Endodermal cell (in vitro differentiated cells): ENCODE data around the gene PKP2. TPM values are rescaled to one million over a fixed set of nuclear protein-coding genes. Genes with fewer than 3 reads are reported as not detected.

Experiments used
- DNase-seq: peaks from one replicate; pipeline ENCODE4 v3.0.0-alpha.2; 2017
- H3K27ac ChIP-seq: 2 replicates; pipeline ENCODE4 v1.5.1; 2013; ENCODE audit warnings: mild to moderate bottlenecking, low read depth, low read length, moderate library complexity
- H3K27me3 ChIP-seq: 2 replicates; pipeline ENCODE4 v1.6.1; 2013; ENCODE audit warnings: mild to moderate bottlenecking, low read length, moderate library complexity; ENCODE audit not compliant: insufficient read depth, control insufficient read depth, poor library complexity, severe bottlenecking
- H3K36me3 ChIP-seq: 2 replicates; pipeline ENCODE4 v1.7.0; 2013; ENCODE audit warnings: mild to moderate bottlenecking, low read length, moderate library complexity; ENCODE audit not compliant: control insufficient read depth, insufficient read depth
- H3K4me1 ChIP-seq: one replicate; pipeline ENCODE4 v1.7.0; 2013; ENCODE audit warnings: low read length; ENCODE audit not compliant: control insufficient read depth, insufficient read depth
- H3K4me3 ChIP-seq: 2 replicates; pipeline ENCODE4 v1.5.1; 2013; ENCODE audit warnings: mild to moderate bottlenecking, low read length, moderate library complexity
- H3K9ac ChIP-seq: 2 replicates; pipeline ENCODE4 v1.6.1; 2013; ENCODE audit warnings: mild to moderate bottlenecking, low read length, moderate library complexity; ENCODE audit not compliant: poor library complexity, severe bottlenecking; ENCODE audit errors: extremely low read depth
- H3K9me3 ChIP-seq: 2 replicates; pipeline ENCODE4 v1.6.1; 2013; ENCODE audit warnings: mild to moderate bottlenecking, low read length, moderate library complexity; ENCODE audit not compliant: control insufficient read depth
- H3K27ac Mint-ChIP-seq: 2 replicates; pipeline ENCODE4 v1.8.0; 2020; ENCODE audit warnings: mixed read lengths
- H3K27me3 Mint-ChIP-seq: 2 replicates; pipeline ENCODE4 v1.8.0; 2021; ENCODE audit warnings: mild to moderate bottlenecking, mixed read lengths; ENCODE audit not compliant: insufficient read depth
- H3K36me3 Mint-ChIP-seq: 2 replicates; pipeline ENCODE4 v1.8.0; 2020; ENCODE audit warnings: low read depth, mixed read lengths
- H3K4me1 Mint-ChIP-seq: 2 replicates; pipeline ENCODE4 v1.8.0; 2020; ENCODE audit warnings: mixed read lengths
- H3K4me3 Mint-ChIP-seq: 2 replicates; pipeline ENCODE4 v1.8.0; 2020; ENCODE audit warnings: mild to moderate bottlenecking, moderate library complexity, mixed read lengths
- H3K9me3 Mint-ChIP-seq: 2 replicates; pipeline ENCODE4 v1.8.0; 2020; ENCODE audit warnings: mild to moderate bottlenecking, mixed read lengths
- WGBS, 2 experiments: methylation state at CpG; one replicate each; pipeline versions ENCODE4 v1.1.5 to v1.1.7; 2013; ENCODE audit warnings: missing lambda C conversion rate in 2 of 2, mixed read lengths in 1 of 2; ENCODE audit not compliant: insufficient coverage in 1 of 2, insufficient read length in 1 of 2; 5-methylcytosine and 5-hydroxymethylcytosine counted together
- total RNA-seq, 2 donors: library from RNA; stranded (reverse); fragmentation: NEBNext Ultra II Directional in 1 of 2; extraction: Animal tissue kit (Norgen Biotek cat#: 25700) in 1 of 2; gene quantifications; 2 replicates in 1 of 2; 3 replicates in 1 of 2; pipeline ENCODE4 v1.2.1, GENCODE V29; 2021
- TF ChIP-seq, protein P1 (sequence below): fragments of 200-600 bp; sonication (generic); conservative IDR thresholded peaks from 2 replicates; pipeline ENCODE4 v1.5.0; 2021; ENCODE audit warnings: antibody characterized with exemption, mild to moderate bottlenecking

PKP2 gene
- total RNA-seq, 2 donors from 2014 or later = 62.5 to 124 TPM

DNA sequence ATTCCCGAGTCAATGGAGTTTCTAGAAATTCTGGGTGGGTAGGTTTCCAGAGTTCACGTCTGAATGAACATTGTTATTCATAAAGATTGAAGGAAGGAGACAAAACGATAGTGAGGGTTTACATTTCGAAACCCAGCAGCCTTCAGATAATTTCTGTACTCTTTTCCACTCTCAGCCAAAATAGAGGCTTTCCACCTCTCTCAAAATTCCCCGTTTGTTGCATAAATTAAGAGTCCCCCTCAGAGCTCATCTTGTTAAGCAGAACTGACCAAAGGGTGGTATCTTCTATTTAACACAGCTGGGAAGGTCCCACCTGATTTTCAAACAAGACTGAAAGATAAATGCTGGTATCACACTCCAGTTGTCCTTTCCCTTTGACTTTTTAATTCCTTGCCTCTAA is 119.4 kb downstream of the PKP2 start:
- DNase-seq = no peak
- Mint-ChIP-seq H3K27me3 (no peaks in the 10 kb centered on the region), H3K4me3 (no peak overlapping the region), H3K27ac (no peak overlapping the region), H3K4me1 (peaks cover 15% of the 10 kb centered on the region), H3K36me3 (no peaks in the 10 kb centered on the region), H3K9me3 (no peaks in the 10 kb centered on the region)
- no peaks in the 10 kb centered on the region for H3K27me3 ChIP-seq
- no peak overlapping the region for H3K4me3 ChIP-seq
- no peak overlapping the region for H3K27ac ChIP-seq
- TF ChIP-seq, protein P1, sequence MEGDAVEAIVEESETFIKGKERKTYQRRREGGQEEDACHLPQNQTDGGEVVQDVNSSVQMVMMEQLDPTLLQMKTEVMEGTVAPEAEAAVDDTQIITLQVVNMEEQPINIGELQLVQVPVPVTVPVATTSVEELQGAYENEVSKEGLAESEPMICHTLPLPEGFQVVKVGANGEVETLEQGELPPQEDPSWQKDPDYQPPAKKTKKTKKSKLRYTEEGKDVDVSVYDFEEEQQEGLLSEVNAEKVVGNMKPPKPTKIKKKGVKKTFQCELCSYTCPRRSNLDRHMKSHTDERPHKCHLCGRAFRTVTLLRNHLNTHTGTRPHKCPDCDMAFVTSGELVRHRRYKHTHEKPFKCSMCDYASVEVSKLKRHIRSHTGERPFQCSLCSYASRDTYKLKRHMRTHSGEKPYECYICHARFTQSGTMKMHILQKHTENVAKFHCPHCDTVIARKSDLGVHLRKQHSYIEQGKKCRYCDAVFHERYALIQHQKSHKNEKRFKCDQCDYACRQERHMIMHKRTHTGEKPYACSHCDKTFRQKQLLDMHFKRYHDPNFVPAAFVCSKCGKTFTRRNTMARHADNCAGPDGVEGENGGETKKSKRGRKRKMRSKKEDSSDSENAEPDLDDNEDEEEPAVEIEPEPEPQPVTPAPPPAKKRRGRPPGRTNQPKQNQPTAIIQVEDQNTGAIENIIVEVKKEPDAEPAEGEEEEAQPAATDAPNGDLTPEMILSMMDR = no peak
- H3K9me3 ChIP-seq = no peaks in the 10 kb centered on the region
- no peak overlapping the region for H3K9ac ChIP-seq
- no peaks in the 10 kb centered on the region for H3K4me1 ChIP-seq
- H3K36me3 ChIP-seq = no peaks in the 10 kb centered on the region
- WGBS, 2 experiments = 80 to 91% methylated on average over 4 to 5 of the region's 5 CpGs

DNA sequence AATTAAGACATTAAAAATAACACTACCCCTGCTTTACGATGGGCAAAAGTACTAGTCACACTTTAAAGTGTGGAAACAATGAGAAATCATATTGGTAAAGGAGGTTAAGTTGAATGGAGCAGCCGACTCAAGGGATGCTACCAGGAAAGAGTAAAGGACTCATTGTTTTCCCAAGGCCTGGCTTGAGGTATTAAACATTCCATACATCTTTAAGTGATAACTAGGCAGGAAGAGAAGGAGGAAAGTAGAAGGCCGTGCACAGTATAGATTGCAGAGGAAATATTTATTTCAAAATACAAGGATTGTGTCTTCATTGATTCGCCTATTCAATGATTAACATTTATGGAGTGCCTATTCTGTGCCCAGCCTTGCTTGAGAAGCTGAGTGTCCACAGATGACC is 120.3 kb downstream of the PKP2 start:
- no peak overlapping the region for H3K4me3 Mint-ChIP-seq
- TF ChIP-seq, protein P1 = no peak
- no peak overlapping the region for H3K27ac ChIP-seq
- H3K4me3 ChIP-seq = no peak overlapping the region
- peaks cover 15% of the 10 kb centered on the region for H3K4me1 Mint-ChIP-seq
- no peaks in the 10 kb centered on the region for H3K36me3 ChIP-seq
- H3K27me3 ChIP-seq = no peaks in the 10 kb centered on the region
- no peaks in the 10 kb centered on the region for H3K9me3 ChIP-seq
- H3K27ac Mint-ChIP-seq = no peak overlapping the region
- 80 to 91% methylated on average over 2 to 4 of the region's 4 CpGs for WGBS, 2 experiments
- no peaks in the 10 kb centered on the region for H3K4me1 ChIP-seq
- no peak overlapping the region for H3K9ac ChIP-seq
- H3K9me3 Mint-ChIP-seq = no peaks in the 10 kb centered on the region
- H3K36me3 Mint-ChIP-seq = no peaks in the 10 kb centered on the region
- DNase-seq = no peak
- no peaks in the 10 kb centered on the region for H3K27me3 Mint-ChIP-seq

DNA sequence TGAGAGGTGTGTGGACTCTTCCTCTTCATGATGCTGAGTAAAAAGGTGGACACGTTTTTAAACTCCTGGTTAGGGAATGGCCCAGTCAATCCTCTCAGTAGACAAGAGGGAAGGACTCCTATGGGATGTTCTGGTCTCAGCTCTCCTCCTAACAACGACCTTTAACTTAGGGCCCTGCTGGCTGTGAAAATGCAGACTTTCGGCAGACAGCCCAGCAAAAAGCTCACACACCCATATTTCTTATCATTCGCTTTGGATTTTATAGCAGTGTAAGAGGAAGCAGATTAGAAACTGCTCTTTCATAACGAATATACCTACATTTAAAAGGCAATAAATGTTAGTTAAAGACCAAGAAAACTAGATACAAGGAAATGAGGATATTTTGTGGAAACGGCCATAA is 122.9 kb downstream of the PKP2 start:
- no peak overlapping the region for H3K4me3 Mint-ChIP-seq
- no peak overlapping the region for H3K27ac Mint-ChIP-seq
- H3K9me3 Mint-ChIP-seq = no peaks in the 10 kb centered on the region
- 79 to 92% methylated on average over 1 to 5 of the region's 6 CpGs for WGBS, 2 experiments
- Histone ChIP-seq H3K9ac (no peak overlapping the region), H3K4me1 (no peaks in the 10 kb centered on the region), H3K4me3 (no peak overlapping the region), H3K9me3 (no peaks in the 10 kb centered on the region), H3K27ac (no peak overlapping the region), H3K27me3 (no peaks in the 10 kb centered on the region), H3K36me3 (no peaks in the 10 kb centered on the region)
- TF ChIP-seq, protein P1 = no peak
- DNase-seq = no peak
- no peaks in the 10 kb centered on the region for H3K27me3 Mint-ChIP-seq
- H3K4me1 Mint-ChIP-seq = peaks cover 20% of the 10 kb centered on the region
- no peaks in the 10 kb centered on the region for H3K36me3 Mint-ChIP-seq
